GM11168 (cell line): ENCODE results near the gene ZBTB20.
"Not testable (repeated sequence)": the region's sequence is repeated elsewhere in the genome, so short reads cannot be mapped to it uniquely, and the experiment has no call there.

ENCODE experiments used
- in situ Hi-C: fragments of 300-500 bp; cut with MboI; formaldehyde crosslinking; loops from one replicate; pipeline ENCODE4 v1.12.0; 2022; ENCODE audit warnings: low sequenced_read_pairs; ENCODE audit not compliant: unreplicated experiment

Gene ZBTB20

DNA sequence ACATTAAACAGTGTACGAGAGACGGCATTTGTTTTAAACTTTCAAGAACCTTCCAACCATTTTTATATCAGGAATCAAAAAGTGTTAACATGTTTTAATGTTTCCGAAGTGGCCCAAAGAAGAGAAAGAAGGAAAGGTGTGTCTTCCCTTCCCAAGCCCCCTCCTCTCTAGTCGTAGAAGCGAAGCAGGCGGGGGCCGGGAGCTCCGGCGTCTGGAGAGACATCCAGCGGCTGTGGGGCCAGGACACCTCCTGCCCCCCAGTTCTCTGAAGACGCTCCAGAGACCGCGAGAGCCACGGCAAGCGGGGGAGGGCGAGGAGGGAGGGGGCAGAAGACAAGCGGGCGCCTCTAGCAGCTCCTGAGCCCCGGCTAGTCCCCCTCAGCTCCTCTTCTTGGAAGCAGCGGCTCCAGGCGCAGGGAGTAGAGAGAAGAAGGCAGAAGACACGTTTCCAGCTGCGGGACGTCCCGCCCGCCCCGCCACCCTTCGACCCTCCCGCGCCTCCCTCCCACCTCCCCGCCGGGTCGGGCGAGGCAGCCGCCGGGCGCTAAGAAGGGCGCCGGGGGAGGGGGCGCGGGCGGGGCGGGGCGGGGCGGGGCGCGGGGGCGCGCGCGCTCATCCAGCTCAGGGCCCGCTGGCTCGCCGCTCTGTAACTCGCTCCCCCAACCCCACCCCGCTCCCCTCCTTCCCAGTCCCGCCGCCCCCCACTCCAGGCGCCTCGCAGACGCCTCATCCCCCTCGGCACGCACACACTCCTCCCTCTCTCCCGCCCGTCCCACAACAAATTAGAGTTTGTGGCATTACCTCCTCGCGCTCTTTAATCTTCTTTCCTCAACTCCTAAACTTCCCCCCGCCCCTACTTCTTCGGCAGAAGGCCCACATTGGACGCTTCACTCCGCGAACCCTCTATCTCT, at the start of gene ZBTB20:
TSS of gene ZBTB20 (minus strand) at position 871 of the 911 bp plus-strand sequence.
- in situ Hi-C loops = no loop called here

GRCh38 chr3:115194476-115194875, 47.4 kb upstream of the ZBTB20 start:
- in situ Hi-C loops = no loop called here

- in situ Hi-C loops = no loop called here
These were observed 43.7 kb upstream of the ZBTB20 start for GRCh38 chr3:115190747-115191146.

DNA sequence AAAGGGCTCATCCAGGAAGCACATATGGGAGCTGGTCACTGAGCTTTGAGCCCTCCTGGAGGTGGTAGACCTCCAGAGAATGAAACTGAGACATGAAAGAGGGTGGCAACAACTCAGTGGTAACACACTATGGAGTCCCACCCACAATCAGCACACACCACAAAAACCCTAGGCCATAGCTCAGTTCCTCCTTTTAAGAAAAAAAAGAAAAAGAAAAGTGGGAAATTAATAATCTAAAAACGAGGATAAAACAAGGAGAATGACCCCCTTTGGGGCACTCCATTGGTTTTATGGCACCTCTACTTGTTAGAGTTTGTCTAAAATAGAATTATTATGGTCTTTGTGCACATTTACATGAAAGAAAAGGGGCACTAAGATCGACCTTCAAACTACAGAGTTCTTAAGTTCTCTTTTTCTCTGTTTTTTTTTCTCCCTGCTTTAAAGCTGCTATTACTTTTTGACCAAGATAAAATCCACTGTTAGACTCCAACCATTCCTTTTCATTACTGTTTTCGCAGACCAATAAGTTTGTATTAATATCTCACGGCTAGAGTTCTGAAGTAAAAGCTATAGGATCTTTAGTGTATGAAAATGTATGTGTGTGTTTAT, 40.2 kb upstream of the ZBTB20 start:
- in situ Hi-C loops = no loop called here

GRCh38 chr3:115186351-115187148, 39.5 kb upstream of the ZBTB20 start:
- in situ Hi-C loops = no loop called here

GRCh38 chr3:115184859-115185572, 37.9 kb upstream of the ZBTB20 start:
- in situ Hi-C loops = not testable (repeated sequence)

DNA sequence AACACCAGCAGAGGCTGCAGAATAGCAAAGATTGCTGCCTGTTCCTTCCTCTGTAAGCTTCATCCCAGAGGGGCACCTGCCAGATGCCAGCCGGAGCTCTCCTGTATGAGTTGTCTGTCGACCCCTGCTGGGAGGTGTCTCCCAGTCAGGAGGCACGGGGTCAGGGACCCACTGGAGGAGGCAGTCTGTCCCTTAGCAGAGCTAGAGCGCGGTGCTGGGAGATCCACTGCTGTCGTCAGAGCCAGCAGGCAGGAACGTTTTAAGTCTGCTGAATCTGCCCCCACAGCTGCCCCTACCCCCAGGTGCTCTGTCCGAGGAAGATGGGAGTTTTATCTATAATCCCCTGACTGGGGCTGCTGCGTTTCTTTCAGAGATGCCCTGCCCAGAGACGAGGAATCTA, 31.8 kb upstream of the ZBTB20 start:
- in situ Hi-C loops = not testable (repeated sequence)

DNA sequence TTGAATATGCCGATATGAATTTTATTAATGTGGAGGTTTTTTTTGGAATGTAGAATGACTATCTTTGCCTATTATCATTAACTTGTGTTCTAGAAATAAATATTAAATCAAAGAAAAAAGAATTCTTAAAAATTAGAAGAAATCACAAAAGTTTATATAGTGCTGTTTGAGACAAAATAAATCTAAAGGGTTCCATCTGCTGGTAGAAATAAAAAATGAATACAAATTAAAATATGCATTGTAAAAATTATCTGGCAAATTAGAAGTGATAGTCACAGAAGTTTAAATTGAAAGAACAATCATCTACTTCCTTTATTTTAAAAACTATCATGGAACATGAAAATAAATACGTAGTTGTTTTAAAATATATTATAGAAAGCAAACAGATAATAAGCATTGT, 22.7 kb upstream of the ZBTB20 start:
- in situ Hi-C loops = loop anchor here (10.0 to 25.0 kb wide), 2 partner anchors 75 to 333 kb away; no protein-coding TSS in a partner anchor

GRCh38 chr3:115165701-115166100, 18.6 kb upstream of the ZBTB20 start:
- in situ Hi-C loops = loop anchor here (10.0 to 25.0 kb wide), 2 partner anchors 71 to 328 kb away; no protein-coding TSS in a partner anchor

GRCh38 chr3:115165266-115165665, 18.2 kb upstream of the ZBTB20 start:
- in situ Hi-C loops = loop anchor here (10.0 to 25.0 kb wide), 2 partner anchors 70 to 328 kb away; no protein-coding TSS in a partner anchor

GRCh38 chr3:115164374-115165221, 17.5 kb upstream of the ZBTB20 start:
- in situ Hi-C loops = loop anchor here (10.0 to 25.0 kb wide), 2 partner anchors 70 to 327 kb away; no protein-coding TSS in a partner anchor

GRCh38 chr3:115162759-115163158, 15.7 kb upstream of the ZBTB20 start:
- in situ Hi-C loops = loop anchor here (10.0 to 25.0 kb wide), 2 partner anchors 68 to 325 kb away; no protein-coding TSS in a partner anchor

- in situ Hi-C loops = loop anchor here (10.0 to 25.0 kb wide), 2 partner anchors 67 to 325 kb away; no protein-coding TSS in a partner anchor
These were observed 14.8 kb upstream of the ZBTB20 start for GRCh38 chr3:115161866-115162265.

GRCh38 chr3:115161168-115161834, 14.2 kb upstream of the ZBTB20 start:
- in situ Hi-C loops = loop anchor here (10.0 to 25.0 kb wide), 2 partner anchors 66 to 324 kb away; no protein-coding TSS in a partner anchor

GRCh38 chr3:115160295-115160694, 13.2 kb upstream of the ZBTB20 start:
- in situ Hi-C loops = loop anchor here (10.0 to 25.0 kb wide), 2 partner anchors 65 to 323 kb away; no protein-coding TSS in a partner anchor

DNA sequence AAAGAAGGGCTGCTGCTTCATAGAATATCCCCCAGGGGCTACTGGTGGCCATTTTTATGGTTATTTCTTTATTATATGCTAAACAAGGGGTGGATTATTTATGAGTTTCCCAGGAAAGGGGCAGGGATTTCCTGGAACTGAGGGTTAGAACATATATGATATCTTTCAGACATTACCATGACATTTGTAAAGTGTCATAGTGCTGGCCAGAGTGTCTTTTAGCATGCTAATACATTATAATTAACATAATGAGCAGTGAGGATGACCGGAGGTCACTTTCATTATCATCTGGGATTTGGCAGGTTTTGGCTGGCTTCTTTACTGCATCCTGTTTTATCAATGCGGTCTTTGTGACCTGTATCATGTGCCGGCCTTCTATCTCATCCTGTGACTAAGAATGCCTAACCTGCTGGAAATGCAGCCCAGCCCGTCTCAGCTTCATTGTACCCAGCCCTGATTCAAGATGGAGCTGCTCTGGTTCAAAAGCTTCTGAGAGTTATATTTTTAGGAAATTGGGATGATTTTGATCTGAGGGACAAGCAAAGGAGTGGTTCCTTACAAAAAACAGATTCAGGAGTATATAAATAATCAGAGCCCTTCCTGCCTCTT, 9.1 kb upstream of the ZBTB20 start:
- in situ Hi-C loops = loop anchor here (25.0 kb wide), 1 partner anchor 319 kb away; no protein-coding TSS in a partner anchor

- in situ Hi-C loops = loop anchor here (25.0 kb wide), 1 partner anchor 317 kb away; no protein-coding TSS in a partner anchor
These were observed 7.5 kb upstream of the ZBTB20 start for GRCh38 chr3:115154611-115155010.
